Measurements from ENCODE around the gene CENPL.
"Not testable (repeated sequence)": the region's sequence is repeated elsewhere in the genome, so short reads cannot be mapped to it uniquely, and the experiment has no call there.

GRCh38 chr1:173859547-173859946 is 34.9 kb upstream of the CENPL start:
- not testable (repeated sequence) for TF ChIP-seq CTCF, POLR2A (IDR thresholded peaks at IDR 0.05)

Data from Peyer's patch (tissue), 4 donors.